Stomach (tissue), 4 donors: Measurements from ENCODE around the gene DDX39B.

Experiments used
- EP300 ChIP-seq: sonication (generic); formaldehyde crosslinking; IDR thresholded peaks from one replicate; pipeline ENCODE4 v1.6.1; 2017; ENCODE audit warnings: antibody characterized with exemption
- POLR2A ChIP-seq, 4 donors: fragments of 450-650 bp; IDR thresholded peaks; one replicate each; pipeline ENCODE4 v1.6.1; 2016; ENCODE audit warnings: antibody characterized with exemption in 4 of 4, control low read depth in 2 of 4, mild to moderate bottlenecking in 1 of 4, moderate library complexity in 1 of 4
- POLR2AphosphoS5 ChIP-seq, 3 donors: sonication (generic); formaldehyde crosslinking; IDR thresholded peaks; one replicate each; pipeline ENCODE4 v1.6.1; 2016; ENCODE audit warnings: antibody characterized with exemption in 3 of 3
- TF ChIP-seq, protein P1 (sequence below), 7 experiments: fragments of 450-650 bp in 4 of 7; fragments of 200-600 bp in 3 of 7; sonication (generic) in 3 of 7; IDR thresholded peaks; one replicate each; pipeline ENCODE4 v1.5.1; 2016 to 2019; ENCODE audit warnings: antibody characterized with exemption in 7 of 7, control low read depth in 2 of 7, mild to moderate bottlenecking in 1 of 7

DNA sequence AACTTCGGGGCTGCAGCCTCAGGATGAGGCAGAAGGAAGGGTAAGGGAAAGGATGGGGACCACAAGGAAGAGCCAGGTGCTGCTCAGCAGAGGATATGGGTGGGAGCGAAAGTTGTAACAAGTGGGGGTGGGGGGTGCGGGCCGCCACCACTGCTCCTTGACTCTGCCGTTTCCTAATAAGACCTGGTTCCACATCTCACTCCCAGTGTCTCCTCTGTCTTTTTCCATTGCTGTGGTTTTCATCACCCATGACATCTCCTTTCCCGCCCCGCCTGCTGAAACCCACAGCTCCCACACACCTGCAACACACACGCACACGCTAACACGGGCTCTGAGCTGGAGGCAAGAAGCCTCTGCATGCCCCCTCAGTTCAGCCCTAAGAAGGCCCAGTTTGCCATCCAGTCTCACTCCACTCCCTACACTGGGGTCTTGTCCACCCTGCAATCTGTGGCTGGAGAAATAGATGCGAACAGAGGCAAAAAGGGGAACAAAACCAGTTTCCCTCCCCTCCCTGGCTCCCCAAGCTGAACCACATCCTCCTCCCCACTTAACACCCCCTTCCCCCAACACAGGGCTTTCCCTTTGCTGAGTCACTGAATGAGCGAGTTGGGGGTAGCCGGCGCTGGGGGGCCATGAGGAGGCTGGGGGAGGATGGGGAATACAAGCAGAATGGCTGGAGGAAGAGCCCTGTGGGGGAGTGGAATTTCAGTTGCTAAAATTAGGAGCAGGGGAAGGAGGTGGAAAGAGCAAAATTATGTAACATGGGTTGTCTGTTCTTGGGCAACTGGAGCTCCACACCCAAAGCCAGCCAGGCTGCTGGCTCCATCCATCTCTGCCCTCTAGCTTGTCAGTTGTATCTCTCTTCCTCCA, 17.1 kb upstream of the DDX39B start:
- TF ChIP-seq, protein P1, sequence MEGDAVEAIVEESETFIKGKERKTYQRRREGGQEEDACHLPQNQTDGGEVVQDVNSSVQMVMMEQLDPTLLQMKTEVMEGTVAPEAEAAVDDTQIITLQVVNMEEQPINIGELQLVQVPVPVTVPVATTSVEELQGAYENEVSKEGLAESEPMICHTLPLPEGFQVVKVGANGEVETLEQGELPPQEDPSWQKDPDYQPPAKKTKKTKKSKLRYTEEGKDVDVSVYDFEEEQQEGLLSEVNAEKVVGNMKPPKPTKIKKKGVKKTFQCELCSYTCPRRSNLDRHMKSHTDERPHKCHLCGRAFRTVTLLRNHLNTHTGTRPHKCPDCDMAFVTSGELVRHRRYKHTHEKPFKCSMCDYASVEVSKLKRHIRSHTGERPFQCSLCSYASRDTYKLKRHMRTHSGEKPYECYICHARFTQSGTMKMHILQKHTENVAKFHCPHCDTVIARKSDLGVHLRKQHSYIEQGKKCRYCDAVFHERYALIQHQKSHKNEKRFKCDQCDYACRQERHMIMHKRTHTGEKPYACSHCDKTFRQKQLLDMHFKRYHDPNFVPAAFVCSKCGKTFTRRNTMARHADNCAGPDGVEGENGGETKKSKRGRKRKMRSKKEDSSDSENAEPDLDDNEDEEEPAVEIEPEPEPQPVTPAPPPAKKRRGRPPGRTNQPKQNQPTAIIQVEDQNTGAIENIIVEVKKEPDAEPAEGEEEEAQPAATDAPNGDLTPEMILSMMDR (IDR thresholded peaks at IDR 0.05) = no peak
- TF ChIP-seq POLR2A (IDR thresholded peaks at IDR 0.05) = no peak
- no peak for TF ChIP-seq POLR2AphosphoS5 (IDR thresholded peaks at IDR 0.05)
- no peak for TF ChIP-seq EP300
